Measurements from ENCODE around the gene PALD1.
A peak's percentile ranks its signal among the peaks of the same experiment; 100 is the strongest.

The PALD1 gene

DNA sequence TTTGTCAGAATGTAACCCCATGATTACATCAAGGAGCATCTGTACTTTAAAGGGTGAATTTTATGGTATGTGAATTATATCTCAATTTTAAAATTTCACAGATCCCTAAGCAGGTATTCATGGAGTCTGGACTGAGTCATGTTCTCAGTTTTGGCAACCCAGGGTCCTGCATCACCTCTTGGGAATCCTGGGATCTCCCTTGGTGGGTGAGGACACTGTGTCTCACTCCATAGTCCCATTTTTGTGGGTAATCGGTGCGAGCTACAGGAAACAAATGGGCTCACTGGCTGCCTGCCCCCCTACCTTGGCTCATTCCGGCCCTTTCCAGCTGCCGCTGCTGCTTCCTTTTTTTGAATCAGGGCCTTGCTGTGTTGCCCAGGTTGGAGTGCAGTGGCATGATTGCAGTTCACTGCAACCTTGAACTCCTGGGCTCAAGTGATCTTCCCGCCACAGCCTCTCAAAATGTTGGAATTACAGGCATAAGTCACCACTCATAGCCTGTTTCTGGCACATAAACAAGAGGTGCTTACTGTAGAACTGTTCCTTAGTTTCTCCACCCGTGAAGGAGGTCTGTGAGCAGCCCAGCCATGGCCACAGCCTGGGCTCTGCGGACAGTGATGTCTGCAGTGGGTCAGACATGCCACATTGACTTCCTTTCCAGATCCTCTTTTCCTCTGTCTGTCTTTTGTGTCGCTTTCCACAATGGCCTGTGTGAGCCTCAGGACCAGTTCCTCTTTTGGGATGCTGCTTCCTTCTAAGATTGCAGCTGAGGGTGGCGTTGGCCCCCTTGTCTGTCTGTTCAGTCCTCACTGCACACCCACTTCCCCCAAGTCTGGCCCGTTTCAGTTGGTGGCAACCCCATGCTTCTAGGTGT is 14.5 kb downstream of the PALD1 start:
- H3K9ac ChIP-seq (ENCODE audit: low read depth, low read length) = no peak overlapping the region
- no peak overlapping the region for H3K4me3 ChIP-seq (ENCODE audit: low read depth, low read length)
- no peaks in the 10 kb centered on the region for H3K27me3 ChIP-seq (ENCODE audit: control insufficient read depth, insufficient read depth, low read length)
- H3K4me1 ChIP-seq (ENCODE audit: control insufficient read depth, insufficient read depth, low read length) = peaks cover 15% of the 10 kb centered on the region
- no peaks in the 10 kb centered on the region for H3K36me3 ChIP-seq (ENCODE audit: control insufficient read depth, insufficient read depth, low read length)
- H3K9me3 ChIP-seq (ENCODE audit: control insufficient read depth, insufficient read depth, low read length) = no peaks in the 10 kb centered on the region

GRCh38 chr10:70493660-70494234 is 15.2 kb downstream of the PALD1 start:
- peak overlapping the region; percentile 3 for H3K9ac ChIP-seq (ENCODE audit: low read depth, low read length)
- no peaks in the 10 kb centered on the region for H3K9me3 ChIP-seq (ENCODE audit: control insufficient read depth, insufficient read depth, low read length)
- H3K27me3 ChIP-seq (ENCODE audit: control insufficient read depth, insufficient read depth, low read length) = no peaks in the 10 kb centered on the region
- H3K36me3 ChIP-seq (ENCODE audit: control insufficient read depth, insufficient read depth, low read length) = no peaks in the 10 kb centered on the region
- no peak overlapping the region for H3K4me3 ChIP-seq (ENCODE audit: low read depth, low read length)
- H3K4me1 ChIP-seq (ENCODE audit: control insufficient read depth, insufficient read depth, low read length) = peaks cover 15% of the 10 kb centered on the region

DNA sequence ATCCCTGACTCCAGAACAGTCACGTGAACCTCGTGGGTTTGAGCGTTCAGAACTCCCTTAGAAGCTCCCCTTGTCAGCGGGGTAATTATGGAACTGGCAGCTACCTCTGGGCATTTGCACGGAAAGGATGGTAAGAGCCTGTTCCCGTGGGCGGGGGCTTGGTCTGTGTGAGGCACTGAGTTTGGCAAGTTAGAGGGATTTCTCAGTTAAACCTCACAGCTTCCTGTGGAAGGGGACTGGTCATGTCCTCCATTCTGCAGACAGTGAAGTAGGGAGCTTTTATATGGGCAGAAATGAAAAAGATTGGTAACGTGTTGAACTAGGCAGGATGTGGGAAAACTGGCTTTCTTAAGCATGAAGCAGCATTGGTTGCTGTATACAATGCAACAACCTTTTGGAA is 16.0 kb downstream of the PALD1 start:
- peaks cover 15% of the 10 kb centered on the region for H3K4me1 ChIP-seq (ENCODE audit: control insufficient read depth, insufficient read depth, low read length)
- no peak overlapping the region for H3K4me3 ChIP-seq (ENCODE audit: low read depth, low read length)
- H3K9me3 ChIP-seq (ENCODE audit: control insufficient read depth, insufficient read depth, low read length) = no peaks in the 10 kb centered on the region
- H3K27me3 ChIP-seq (ENCODE audit: control insufficient read depth, insufficient read depth, low read length) = no peaks in the 10 kb centered on the region
- peak overlapping the region; percentile 60 for H3K9ac ChIP-seq (ENCODE audit: low read depth, low read length)
- no peaks in the 10 kb centered on the region for H3K36me3 ChIP-seq (ENCODE audit: control insufficient read depth, insufficient read depth, low read length)

GRCh38 chr10:70494966-70495365 is 16.4 kb downstream of the PALD1 start:
- no peak overlapping the region for H3K4me3 ChIP-seq (ENCODE audit: low read depth, low read length)
- no peaks in the 10 kb centered on the region for H3K36me3 ChIP-seq (ENCODE audit: control insufficient read depth, insufficient read depth, low read length)
- no peaks in the 10 kb centered on the region for H3K9me3 ChIP-seq (ENCODE audit: control insufficient read depth, insufficient read depth, low read length)
- H3K9ac ChIP-seq (ENCODE audit: low read depth, low read length) = peak overlapping the region; percentile 60
- no peaks in the 10 kb centered on the region for H3K27me3 ChIP-seq (ENCODE audit: control insufficient read depth, insufficient read depth, low read length)
- H3K4me1 ChIP-seq (ENCODE audit: control insufficient read depth, insufficient read depth, low read length) = peaks cover 15% of the 10 kb centered on the region

DNA sequence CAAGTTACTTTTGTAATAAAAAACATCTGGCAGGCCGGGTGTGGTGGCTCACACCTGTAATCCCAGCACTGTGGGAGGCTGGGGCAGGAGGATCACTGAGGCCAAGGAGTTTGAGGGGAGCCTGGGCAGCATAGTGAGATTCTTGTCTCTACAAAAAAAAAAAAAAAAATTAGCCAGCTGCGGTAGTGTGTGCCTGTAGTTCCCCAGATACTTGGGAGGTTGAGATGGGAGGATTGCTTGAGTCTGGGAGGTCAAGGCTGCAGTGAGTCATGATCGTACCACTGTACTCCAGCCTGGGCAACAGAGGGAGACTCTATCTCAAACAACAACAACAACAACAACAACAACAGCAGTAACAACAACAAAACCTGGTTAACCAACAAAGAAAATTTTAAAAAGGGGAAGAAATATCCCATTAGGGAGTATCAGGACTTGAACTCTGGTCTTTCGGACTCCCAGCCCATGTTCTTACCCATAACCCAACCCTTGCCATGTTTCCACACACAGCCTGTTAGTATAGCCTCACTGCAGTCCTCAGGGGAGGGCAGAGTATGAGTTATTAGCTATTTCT is 17.2 kb downstream of the PALD1 start:
- Histone ChIP-seq H3K9me3 (ENCODE audit: control insufficient read depth, insufficient read depth, low read length) (no peaks in the 10 kb centered on the region), H3K4me3 (ENCODE audit: low read depth, low read length) (no peak overlapping the region), H3K9ac (ENCODE audit: low read depth, low read length) (no peak overlapping the region), H3K27me3 (ENCODE audit: control insufficient read depth, insufficient read depth, low read length) (no peaks in the 10 kb centered on the region), H3K36me3 (ENCODE audit: control insufficient read depth, insufficient read depth, low read length) (no peaks in the 10 kb centered on the region), H3K4me1 (ENCODE audit: control insufficient read depth, insufficient read depth, low read length) (peaks cover 15% of the 10 kb centered on the region)

GRCh38 chr10:70496341-70497119 is 18.0 kb downstream of the PALD1 start:
- no peak overlapping the region for H3K9ac ChIP-seq (ENCODE audit: low read depth, low read length)
- no peaks in the 10 kb centered on the region for H3K27me3 ChIP-seq (ENCODE audit: control insufficient read depth, insufficient read depth, low read length)
- no peaks in the 10 kb centered on the region for H3K9me3 ChIP-seq (ENCODE audit: control insufficient read depth, insufficient read depth, low read length)
- H3K36me3 ChIP-seq (ENCODE audit: control insufficient read depth, insufficient read depth, low read length) = peaks cover 4% of the 10 kb centered on the region
- H3K4me1 ChIP-seq (ENCODE audit: control insufficient read depth, insufficient read depth, low read length) = peaks cover 15% of the 10 kb centered on the region
- no peak overlapping the region for H3K4me3 ChIP-seq (ENCODE audit: low read depth, low read length)

DNA sequence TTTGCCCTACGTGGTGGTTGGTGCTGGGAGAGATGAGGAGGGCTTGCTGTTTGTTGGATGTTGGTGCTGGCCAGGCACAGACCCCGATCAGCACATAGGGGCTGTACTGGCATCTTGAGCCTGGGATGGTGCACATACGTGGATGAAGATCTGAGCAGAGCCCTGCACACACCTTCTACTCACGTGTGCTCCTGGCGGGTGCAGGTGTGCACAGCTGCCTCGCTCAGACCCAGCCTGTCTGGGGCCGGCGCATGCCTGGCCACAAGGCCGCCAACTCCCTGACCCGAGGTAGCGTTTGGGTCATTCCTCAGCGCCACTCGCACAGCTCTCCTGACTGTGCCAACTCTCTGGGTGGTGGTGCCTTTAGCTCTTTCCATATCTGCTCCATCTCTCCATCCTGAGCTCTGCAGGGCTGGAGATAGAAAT is 18.6 kb downstream of the PALD1 start:
- Histone ChIP-seq H3K4me3 (ENCODE audit: low read depth, low read length) (no peak overlapping the region), H3K9me3 (ENCODE audit: control insufficient read depth, insufficient read depth, low read length) (no peaks in the 10 kb centered on the region), H3K9ac (ENCODE audit: low read depth, low read length) (no peak overlapping the region), H3K36me3 (ENCODE audit: control insufficient read depth, insufficient read depth, low read length) (peaks cover 4% of the 10 kb centered on the region), H3K27me3 (ENCODE audit: control insufficient read depth, insufficient read depth, low read length) (no peaks in the 10 kb centered on the region), H3K4me1 (ENCODE audit: control insufficient read depth, insufficient read depth, low read length) (peaks cover 15% of the 10 kb centered on the region)

DNA sequence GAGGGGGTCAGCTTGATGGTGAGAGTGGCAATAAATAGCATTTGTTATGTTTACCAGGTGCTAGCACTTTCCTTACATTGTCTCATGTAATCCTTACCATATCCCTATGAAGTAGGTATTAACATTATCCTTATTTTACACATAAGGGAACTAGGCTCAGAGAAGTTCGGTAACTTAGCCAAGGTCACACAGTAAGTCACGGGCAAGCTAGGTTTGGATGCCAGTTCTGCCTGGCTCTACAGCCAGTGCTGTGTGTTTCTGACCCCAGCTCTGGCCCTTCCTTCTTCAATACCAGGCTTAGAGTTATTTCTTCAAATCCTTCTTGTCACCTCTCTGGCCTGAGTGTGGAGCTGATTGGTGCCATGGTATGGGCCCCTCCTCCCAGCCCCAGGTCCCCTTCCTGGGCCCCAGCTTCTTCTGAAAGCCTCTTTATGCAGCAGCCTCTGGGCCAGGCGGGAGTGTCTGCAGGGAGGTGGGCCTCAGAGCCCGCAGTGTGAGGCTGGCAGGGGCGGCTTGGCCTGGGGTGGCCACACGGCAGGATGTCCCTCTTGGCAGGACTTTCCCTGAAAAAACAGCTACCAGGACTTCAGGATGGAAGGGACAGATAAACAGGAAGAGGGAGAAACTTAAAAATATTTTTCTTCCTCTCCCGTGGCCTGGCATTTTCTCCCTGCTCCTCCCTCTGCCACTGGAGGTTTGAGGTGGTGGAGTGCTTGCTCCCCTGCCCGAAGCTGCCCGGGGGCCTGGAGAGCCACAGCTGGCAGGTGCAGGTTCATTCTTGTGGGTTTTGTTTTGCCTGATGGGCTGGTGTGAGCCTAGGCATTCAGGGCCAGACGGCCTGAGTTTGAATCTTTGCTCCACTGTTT is 20.6 kb downstream of the PALD1 start:
- peaks cover 4% of the 10 kb centered on the region for H3K36me3 ChIP-seq (ENCODE audit: control insufficient read depth, insufficient read depth, low read length)
- H3K4me3 ChIP-seq (ENCODE audit: low read depth, low read length) = no peak overlapping the region
- no peaks in the 10 kb centered on the region for H3K9me3 ChIP-seq (ENCODE audit: control insufficient read depth, insufficient read depth, low read length)
- peak overlapping the region; percentile 37 for H3K9ac ChIP-seq (ENCODE audit: low read depth, low read length)
- no peaks in the 10 kb centered on the region for H3K27me3 ChIP-seq (ENCODE audit: control insufficient read depth, insufficient read depth, low read length)
- H3K4me1 ChIP-seq (ENCODE audit: control insufficient read depth, insufficient read depth, low read length) = peaks cover 6% of the 10 kb centered on the region

GRCh38 chr10:70499836-70500167 is 21.2 kb downstream of the PALD1 start:
- peaks cover 4% of the 10 kb centered on the region for H3K36me3 ChIP-seq (ENCODE audit: control insufficient read depth, insufficient read depth, low read length)
- no peaks in the 10 kb centered on the region for H3K27me3 ChIP-seq (ENCODE audit: control insufficient read depth, insufficient read depth, low read length)
- no peaks in the 10 kb centered on the region for H3K9me3 ChIP-seq (ENCODE audit: control insufficient read depth, insufficient read depth, low read length)
- no peak overlapping the region for H3K4me3 ChIP-seq (ENCODE audit: low read depth, low read length)
- peak overlapping the region; percentile 37 for H3K9ac ChIP-seq (ENCODE audit: low read depth, low read length)
- peaks cover under 1% of the 10 kb centered on the region for H3K4me1 ChIP-seq (ENCODE audit: control insufficient read depth, insufficient read depth, low read length)

- Histone ChIP-seq H3K9ac (ENCODE audit: low read depth, low read length) (no peak overlapping the region), H3K4me3 (ENCODE audit: low read depth, low read length) (no peak overlapping the region), H3K4me1 (ENCODE audit: control insufficient read depth, insufficient read depth, low read length) (no peaks in the 10 kb centered on the region)
These were observed 21.8 kb downstream of the PALD1 start for GRCh38 chr10:70500368-70500767.

DNA sequence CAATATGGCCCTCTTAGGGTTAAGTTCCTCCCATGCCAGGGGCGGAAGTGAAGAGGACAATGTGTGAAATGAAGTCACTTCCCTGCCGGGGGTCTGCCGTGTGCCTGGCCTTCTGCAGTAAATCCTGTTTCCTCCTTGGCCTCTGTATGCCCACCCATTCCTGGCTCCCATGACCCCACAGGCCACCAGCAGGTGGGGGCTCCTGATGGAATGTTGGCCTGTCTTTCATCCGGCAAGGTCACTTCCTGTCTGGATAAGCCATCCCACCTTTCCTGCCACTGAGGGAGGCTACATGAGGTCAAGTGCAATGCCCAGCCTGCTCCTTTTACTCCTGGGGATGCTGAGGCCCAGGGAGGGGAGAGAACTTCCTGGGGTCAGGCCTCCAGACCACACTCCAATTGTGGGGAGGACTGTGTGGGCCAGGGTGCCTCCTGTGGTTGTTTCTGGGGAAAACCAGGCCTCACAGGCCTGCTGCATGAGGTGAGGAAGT is 22.3 kb downstream of the PALD1 start:
- Histone ChIP-seq H3K9me3 (ENCODE audit: control insufficient read depth, insufficient read depth, low read length) (no peaks in the 10 kb centered on the region), H3K4me1 (ENCODE audit: control insufficient read depth, insufficient read depth, low read length) (no peaks in the 10 kb centered on the region), H3K4me3 (ENCODE audit: low read depth, low read length) (no peak overlapping the region), H3K36me3 (ENCODE audit: control insufficient read depth, insufficient read depth, low read length) (peaks cover 4% of the 10 kb centered on the region), H3K27me3 (ENCODE audit: control insufficient read depth, insufficient read depth, low read length) (no peaks in the 10 kb centered on the region), H3K9ac (ENCODE audit: low read depth, low read length) (no peak overlapping the region)

More at GRCh38 chr10:70500368-70500767, 21.8 kb downstream of the PALD1 start:
- no peaks in the 10 kb centered on the region for H3K27me3 ChIP-seq (ENCODE audit: control insufficient read depth, insufficient read depth, low read length)
- H3K9me3 ChIP-seq (ENCODE audit: control insufficient read depth, insufficient read depth, low read length) = no peaks in the 10 kb centered on the region
- H3K36me3 ChIP-seq (ENCODE audit: control insufficient read depth, insufficient read depth, low read length) = peaks cover 4% of the 10 kb centered on the region

Data from iPS-15b (cell line).